CD4-positive, alpha-beta memory T cell (primary cell): ENCODE data around the gene HRK. TPM values are rescaled to one million over a fixed set of nuclear protein-coding genes. Genes with fewer than 3 reads are reported as not detected.

Source experiments
- CTCF ChIA-PET: fragments of 350-600 bp; sonication (Branson Sonifier 250); formaldehyde crosslinking; loops from one replicate; lab custom pipeline; 2021; ENCODE audit warnings: inconsistent platforms; ENCODE audit not compliant: partially characterized antibody; lab: Charles Lee
- POLR2A ChIA-PET: fragments of 350-600 bp; sonication (Branson Sonifier 250); formaldehyde crosslinking; loops from one replicate; lab custom pipeline; 2021; ENCODE audit not compliant: partially characterized antibody; lab: Charles Lee
- DNase-seq, 5 donors: peaks; one replicate each; pipeline versions ENCODE4 v3.0.0 to v3.0.0-alpha.2; 2020 to 2022; ENCODE audit warnings: mixed read lengths in 1 of 5
- H3K27ac ChIP-seq: one replicate; pipeline ENCODE4 v1.7.0; 2013; ENCODE audit warnings: low read depth, low read length
- H3K27me3 ChIP-seq: 2 replicates; pipeline ENCODE4 v1.7.0; 2013; ENCODE audit warnings: mild to moderate bottlenecking, low read length, moderate library complexity; ENCODE audit not compliant: insufficient read depth
- H3K36me3 ChIP-seq: 2 replicates; pipeline ENCODE4 v1.7.0; 2013; ENCODE audit warnings: mild to moderate bottlenecking, low read length, moderate library complexity; ENCODE audit not compliant: insufficient read depth
- H3K4me1 ChIP-seq: 2 replicates; pipeline ENCODE4 v1.7.0; 2013; ENCODE audit warnings: mild to moderate bottlenecking, low read length, moderate library complexity; ENCODE audit not compliant: insufficient read depth
- H3K4me3 ChIP-seq, 2 donors: one replicate each; pipeline ENCODE4 v1.7.0; 2013; ENCODE audit warnings: low read length in 2 of 2, mild to moderate bottlenecking in 1 of 2
- H3K9me3 ChIP-seq, 2 donors: one replicate each; pipeline ENCODE4 v1.7.0; 2013; ENCODE audit warnings: low read length in 2 of 2, control low read depth in 1 of 2; ENCODE audit not compliant: control insufficient read depth in 1 of 2
- H3K27ac Mint-ChIP-seq, 7 donors: one replicate each; pipeline ENCODE4 v1.8.0; 2020 to 2021; ENCODE audit warnings: mixed read lengths in 7 of 7, mild to moderate bottlenecking in 6 of 7, inconsistent platforms in 3 of 7, moderate library complexity in 3 of 7
- H3K27me3 Mint-ChIP-seq, 2 donors: one replicate each; pipeline ENCODE4 v1.8.0; 2020 to 2021; ENCODE audit warnings: mixed read lengths in 2 of 2
- H3K36me3 Mint-ChIP-seq, 2 donors: one replicate each; pipeline ENCODE4 v1.8.0; 2020 to 2021; ENCODE audit warnings: mixed read lengths in 2 of 2, inconsistent platforms in 1 of 2, mild to moderate bottlenecking in 1 of 2
- H3K4me1 Mint-ChIP-seq, 4 donors: one replicate each; pipeline ENCODE4 v1.8.0; 2020 to 2021; ENCODE audit warnings: mixed read lengths in 4 of 4, mild to moderate bottlenecking in 1 of 4
- H3K4me3 Mint-ChIP-seq, 8 donors: one replicate each; pipeline ENCODE4 v1.8.0; 2020 to 2021; ENCODE audit warnings: mixed read lengths in 8 of 8, mild to moderate bottlenecking in 7 of 8, moderate library complexity in 6 of 8, inconsistent platforms in 3 of 8
- H3K9me3 Mint-ChIP-seq, 8 donors: one replicate each; pipeline ENCODE4 v1.8.0; 2020 to 2021; ENCODE audit warnings: mixed read lengths in 8 of 8, mild to moderate bottlenecking in 5 of 8, inconsistent platforms in 3 of 8, moderate library complexity in 1 of 8
- intact Hi-C: fragments of 100-400 bp; cut with micrococcal nuclease; formaldehyde crosslinking; loops from one replicate; pipeline ENCODE4 v1.15.1; 2023
- polyA plus RNA-seq, 2 donors: library from polyadenylated mRNA; unstranded; fragments of 300-500 nt; fragmentation: Illumina TruSeq; gene quantifications; one replicate each; pipeline ENCODE4 v1.2.3, GENCODE V29; 2021
- total RNA-seq, 2 experiments: library from RNA; stranded (reverse); gene quantifications; one replicate each; pipeline ENCODE4 v1.2.3, GENCODE V29; 2021

The HRK gene
- total and polyA plus RNA-seq, 4 experiments from 2014 or later, result 0.06 TPM; not detected in 3

GRCh38 chr12:116807546-116807945 is 73.7 kb downstream of the HRK start:
- Histone ChIP-seq H3K4me3 (no peak overlapping the region), H3K27ac (no peak overlapping the region), H3K27me3 (no peaks in the 10 kb centered on the region), H3K4me1 (no peaks in the 10 kb centered on the region), H3K36me3 (no peaks in the 10 kb centered on the region), H3K9me3 (no peaks in the 10 kb centered on the region)
- POLR2A ChIA-PET, result no interaction called here
- Mint-ChIP-seq H3K4me3 (no peak overlapping the region), H3K9me3 (no peaks in the 10 kb centered on the region), H3K27ac (peak overlapping the region in 1 of 7 donors; percentile 84), H3K4me1 (no peaks in the 10 kb centered on the region), H3K36me3 (no peaks in the 10 kb centered on the region), H3K27me3 (no peaks in the 10 kb centered on the region)
- CTCF ChIA-PET, result no interaction called here
- intact Hi-C loops, result no loop called here
- DNase-seq, result no peak

GRCh38 chr12:116806845-116807440 is 74.3 kb downstream of the HRK start:
- Mint-ChIP-seq H3K27ac (no peak overlapping the region), H3K36me3 (no peaks in the 10 kb centered on the region), H3K9me3 (no peaks in the 10 kb centered on the region), H3K4me3 (no peak overlapping the region), H3K27me3 (no peaks in the 10 kb centered on the region), H3K4me1 (no peaks in the 10 kb centered on the region)
- CTCF ChIA-PET, result no interaction called here
- H3K4me3 ChIP-seq, result no peak overlapping the region
- POLR2A ChIA-PET, result interaction anchor here (0.6 kb wide), 1 partner anchor 97 kb away, joined by 3 read pairs; no protein-coding TSS in a partner anchor
- no peaks in the 10 kb centered on the region for H3K9me3 ChIP-seq
- H3K4me1 ChIP-seq, result no peaks in the 10 kb centered on the region
- no peaks in the 10 kb centered on the region for H3K27me3 ChIP-seq
- intact Hi-C loops, result no loop called here
- no peak for DNase-seq
- no peak overlapping the region for H3K27ac ChIP-seq
- H3K36me3 ChIP-seq, result no peaks in the 10 kb centered on the region

Other genes with a start within 250 kb of the HRK start
- gene SPRING1, start 143.4 kb downstream of the HRK start, total RNA-seq, result 10 to 100 TPM; 26.5 to 28.1 TPM
- gene SPRING1, start 143.4 kb downstream of the HRK start, polyA plus RNA-seq, result 10 to 100 TPM; 18.2 to 24.7 TPM
- gene RNFT2, start 143.1 kb downstream of the HRK start, total RNA-seq, result 1 to 10 TPM; 4.0 to 5.9 TPM
- 1 to 10 TPM in 1 of 2 donors, under 1 TPM in 1; 0.88 to 2.2 TPM for gene RNFT2, start 143.1 kb downstream of the HRK start, polyA plus RNA-seq
- 10 to 100 TPM in 1 of 2 experiments, 1 to 10 TPM in 1; 9.3 to 10.2 TPM for gene FBXW8, start 29.5 kb upstream of the HRK start, total RNA-seq
- gene FBXW8, start 29.5 kb upstream of the HRK start, polyA plus RNA-seq, result 1 to 10 TPM; 2.3 to 4.6 TPM
- 1 to 10 TPM in 1 of 2 experiments, under 1 TPM in 1; 0.96 to 1.6 TPM for gene TESC, start 218.0 kb upstream of the HRK start, total RNA-seq
- gene TESC, start 218.0 kb upstream of the HRK start, polyA plus RNA-seq, result 1 to 10 TPM; 6.6 to 9.6 TPM